AG09309 (cell line): ENCODE measurements around the gene GSTA1.

Experiments used
- DNase-seq: peaks from one replicate; pipeline ENCODE4 v3.0.0-alpha.2; 2010; ENCODE audit warnings: low read depth
- H3K4me3 ChIP-seq: 2 replicates; pipeline ENCODE4 v1.5.1; 2011; ENCODE audit warnings: mild to moderate bottlenecking, low read depth, low read length, moderate library complexity; ENCODE audit not compliant: control insufficient read depth
- TF ChIP-seq, protein P1 (sequence below): IDR thresholded peaks from 2 replicates; pipeline ENCODE4 v1.5.1; 2011; ENCODE audit warnings: mild to moderate bottlenecking, low read depth, low read length, inconsistent platforms; ENCODE audit not compliant: insufficient read depth, control insufficient read depth; ENCODE audit errors: missing control alignments

Gene GSTA1

DNA sequence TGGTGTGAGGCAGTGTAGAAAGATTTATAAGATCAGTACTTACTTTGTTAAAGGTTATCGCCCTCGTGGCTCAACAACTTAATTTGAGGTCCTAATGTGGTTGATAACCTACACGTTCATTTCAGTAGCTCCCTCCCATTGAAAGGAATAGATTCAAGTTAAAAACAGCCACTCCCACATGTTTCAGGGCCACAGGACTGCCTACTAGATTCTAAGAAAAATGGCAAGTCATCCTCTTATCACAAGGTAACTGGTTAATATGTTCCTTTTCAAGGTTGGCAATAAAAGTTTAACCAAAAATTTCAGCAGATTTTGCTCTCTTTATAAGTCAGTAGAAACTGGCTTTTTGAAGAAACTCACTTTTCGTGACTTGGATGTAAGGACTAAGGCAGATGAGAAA lies 57.4 kb downstream of the GSTA1 start:
- DNase-seq: no peak
- no peak overlapping the region for H3K4me3 ChIP-seq
- TF ChIP-seq, protein P1, sequence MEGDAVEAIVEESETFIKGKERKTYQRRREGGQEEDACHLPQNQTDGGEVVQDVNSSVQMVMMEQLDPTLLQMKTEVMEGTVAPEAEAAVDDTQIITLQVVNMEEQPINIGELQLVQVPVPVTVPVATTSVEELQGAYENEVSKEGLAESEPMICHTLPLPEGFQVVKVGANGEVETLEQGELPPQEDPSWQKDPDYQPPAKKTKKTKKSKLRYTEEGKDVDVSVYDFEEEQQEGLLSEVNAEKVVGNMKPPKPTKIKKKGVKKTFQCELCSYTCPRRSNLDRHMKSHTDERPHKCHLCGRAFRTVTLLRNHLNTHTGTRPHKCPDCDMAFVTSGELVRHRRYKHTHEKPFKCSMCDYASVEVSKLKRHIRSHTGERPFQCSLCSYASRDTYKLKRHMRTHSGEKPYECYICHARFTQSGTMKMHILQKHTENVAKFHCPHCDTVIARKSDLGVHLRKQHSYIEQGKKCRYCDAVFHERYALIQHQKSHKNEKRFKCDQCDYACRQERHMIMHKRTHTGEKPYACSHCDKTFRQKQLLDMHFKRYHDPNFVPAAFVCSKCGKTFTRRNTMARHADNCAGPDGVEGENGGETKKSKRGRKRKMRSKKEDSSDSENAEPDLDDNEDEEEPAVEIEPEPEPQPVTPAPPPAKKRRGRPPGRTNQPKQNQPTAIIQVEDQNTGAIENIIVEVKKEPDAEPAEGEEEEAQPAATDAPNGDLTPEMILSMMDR: no peak

GRCh38 chr6:52745764-52746201 lies 57.8 kb downstream of the GSTA1 start:
- no peak overlapping the region for H3K4me3 ChIP-seq
- TF ChIP-seq, protein P1: no peak
- DNase-seq: no peak

DNA sequence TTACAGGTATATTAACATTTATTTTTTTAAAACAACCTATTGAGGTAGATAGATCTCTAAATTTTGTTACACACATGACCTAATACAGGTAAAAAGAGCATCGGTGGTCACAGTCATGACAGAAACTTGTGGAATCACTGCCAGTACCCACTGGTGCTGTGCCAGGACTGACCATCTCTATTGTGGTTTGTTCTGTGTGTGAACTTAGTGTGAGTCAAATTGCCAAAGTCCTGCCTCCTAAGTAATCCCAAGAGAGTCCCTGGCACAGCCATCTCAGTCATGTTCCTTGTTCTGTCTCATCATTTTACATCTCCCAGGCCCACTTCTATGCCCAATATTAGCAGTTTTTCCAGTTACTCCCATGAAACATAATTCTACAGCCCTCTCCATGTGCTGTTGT lies 61.7 kb downstream of the GSTA1 start:
- no peak overlapping the region for H3K4me3 ChIP-seq

More for the DNA sequence above, 61.7 kb downstream of the GSTA1 start:
- no peak for DNase-seq
- TF ChIP-seq, protein P1: no peak
